IMR-90 (cell line): ENCODE data around the gene HTATSF1.

ENCODE experiments used
- CTCF ChIP-seq: conservative IDR thresholded peaks from 2 replicates; pipeline ENCODE4 v1.5.1; 2012; ENCODE audit warnings: mild to moderate bottlenecking, low read depth, low read length, improper control_type of control experiment
- POLR2A ChIP-seq: IDR thresholded peaks from 2 replicates; pipeline ENCODE4 v1.6.1; 2012; ENCODE audit warnings: mild to moderate bottlenecking, low read depth, low read length
- RAD21 ChIP-seq: IDR thresholded peaks from 2 replicates; pipeline ENCODE4 v1.6.1; 2012; ENCODE audit warnings: low read length, improper control_type of control experiment
- USF2 ChIP-seq: fragments of 150-350 bp; IDR thresholded peaks from 2 replicates; pipeline ENCODE4 v1.6.1; 2017; ENCODE audit warnings: mild to moderate bottlenecking, antibody characterized with exemption, low read length, low read depth

- no peak for TF ChIP-seq USF2
- TF ChIP-seq POLR2A: no peak
- no peak for TF ChIP-seq CTCF
- no peak for TF ChIP-seq RAD21
Measured at GRCh38 chrX:136453114-136453513, 44.3 kb upstream of the HTATSF1 start.
